Lung (tissue), 12 donors: ENCODE data around the gene SUPT4H1. TPM values are rescaled to one million over a fixed set of nuclear protein-coding genes. Genes with fewer than 3 reads are reported as not detected.

Source experiments
- ATAC-seq: fragments of 200-7000 bp; cut with Tn5 transposase; one replicate; pipeline ENCODE4 v1.9.1; 2020; ENCODE audit warnings: moderate number of reproducible peaks; ENCODE audit not compliant: insufficient read depth, low FRiP score
- DNase-seq, 3 donors: peaks; one replicate each; pipeline ENCODE4 v3.0.0-alpha.2; 2013 to 2017
- H3K27ac ChIP-seq, 2 donors: one replicate each; pipeline ENCODE4 v1.5.1; 2013; ENCODE audit warnings: mild to moderate bottlenecking in 2 of 2, moderate library complexity in 2 of 2, control low read depth in 1 of 2, inconsistent platforms in 1 of 2, low read depth in 1 of 2, low read length in 1 of 2
- H3K27me3 ChIP-seq, 3 donors: one replicate each; pipeline ENCODE4 v1.5.1; 2013; ENCODE audit warnings: low read length in 2 of 3; ENCODE audit not compliant: control insufficient read depth in 3 of 3, insufficient read depth in 3 of 3
- H3K36me3 ChIP-seq, 4 donors: one replicate each; pipeline ENCODE4 v1.5.1; 2013; ENCODE audit warnings: low read length in 4 of 4, mild to moderate bottlenecking in 1 of 4, moderate library complexity in 1 of 4; ENCODE audit not compliant: control insufficient read depth in 4 of 4, insufficient read depth in 4 of 4
- H3K4me1 ChIP-seq, 5 donors: one replicate each; pipeline ENCODE4 v1.5.1; 2013; ENCODE audit warnings: low read length in 5 of 5, mild to moderate bottlenecking in 2 of 5, moderate library complexity in 1 of 5; ENCODE audit not compliant: control insufficient read depth in 5 of 5, insufficient read depth in 5 of 5
- H3K4me3 ChIP-seq: one replicate; pipeline ENCODE4 v1.5.1; 2013; ENCODE audit warnings: mild to moderate bottlenecking, control low read depth, moderate library complexity
- H3K9ac ChIP-seq, 2 donors: one replicate each; pipeline ENCODE4 v1.5.1; 2013; ENCODE audit warnings: low read length in 2 of 2, control low read depth in 1 of 2; ENCODE audit not compliant: insufficient read depth in 1 of 2
- H3K9me3 ChIP-seq, 4 donors: one replicate each; pipeline ENCODE4 v1.5.1; 2013; ENCODE audit warnings: low read length in 3 of 4, mild to moderate bottlenecking in 1 of 4, moderate library complexity in 1 of 4; ENCODE audit not compliant: control insufficient read depth in 4 of 4, insufficient read depth in 3 of 4
- CTCF ChIP-seq: IDR thresholded peaks from 2 replicates; pipeline ENCODE4 v1.5.1; 2012; ENCODE audit warnings: mild to moderate bottlenecking; ENCODE audit errors: control extremely low read depth, extremely low read depth
- WGBS, 2 donors: extraction: QIAGEN DNeasy Blood & Tissue Kit; methylation state at CpG; one replicate each; pipeline ENCODE4 v1.1.7; 2013; 5-methylcytosine and 5-hydroxymethylcytosine counted together
- polyA plus RNA-seq, 2 donors: library from polyadenylated mRNA; stranded (reverse); fragments of 200-250 nt; gene quantifications; one replicate each; pipeline ENCODE4 v1.2.1, GENCODE V29; 2013
- total RNA-seq, 2 donors: library from RNA; depleted of rRNA in 1 of 2; stranded (reverse); fragments of >200 nt in 1 of 2; gene quantifications; one replicate each; pipeline ENCODE4 v1.2.1, GENCODE V29; 2014 to 2021
- donor health status: control.
- donor health status: control.
- donor health status: Bipolar disorder and iron deficiency.
- donor health status: healthy.
- donor health status: DM: yes; HTN: yes; CAD: no.

SUPT4H1 gene
- total and polyA plus RNA-seq, 4 donors = 54.6 to 97.5 (median 67.4) TPM

GRCh38 chr17:58351182-58351581 lies 819 bp downstream of the SUPT4H1 start:
- H3K36me3 ChIP-seq = peaks cover 12 to 36% (median 24%) of the 10 kb centered on the region in 4 donors
- H3K4me3 ChIP-seq = peak overlapping the region; percentile 90
- DNase-seq (no peak), ATAC-seq (no peak)
- H3K9me3 ChIP-seq = no peaks in the 10 kb centered on the region
- H3K27me3 ChIP-seq = no peaks in the 10 kb centered on the region
- no peak overlapping the region for H3K27ac ChIP-seq
- peak overlapping the region; percentile 80 to 91 for H3K9ac ChIP-seq
- 56 to 59% methylated on average over 4 of the region's 4 CpGs for WGBS, 2 donors
- H3K4me1 ChIP-seq = peaks cover 0 to 14% (median 7%) of the 10 kb centered on the region in 5 donors
- TF ChIP-seq CTCF = no peak

- TF ChIP-seq CTCF = no peak
- Histone ChIP-seq H3K27ac (no peak overlapping the region), H3K9me3 (no peaks in the 10 kb centered on the region), H3K4me3 (no peak overlapping the region), H3K4me1 (peaks cover 0 to 10% (median 5%) of the 10 kb centered on the region in 5 donors), H3K36me3 (peaks cover 29 to 51% (median 40%) of the 10 kb centered on the region in 4 donors), H3K27me3 (no peaks in the 10 kb centered on the region), H3K9ac (no peak overlapping the region)
- 91 to 95% methylated on average over 1 of the region's 1 CpG for WGBS, 2 donors
- ATAC-seq = no peak
- DNase-seq = no peak
Measured at GRCh38 chr17:58348038-58348437, 4.0 kb downstream of the SUPT4H1 start.

GRCh38 chr17:58345500-58345899 lies 6.5 kb downstream of the SUPT4H1 start:
- no peak for ATAC-seq
- Histone ChIP-seq H3K4me1 (peaks cover 0 to 7% (median 0%) of the 10 kb centered on the region in 5 donors), H3K9me3 (no peaks in the 10 kb centered on the region), H3K4me3 (no peak overlapping the region), H3K36me3 (peaks cover 29 to 47% (median 39%) of the 10 kb centered on the region in 4 donors), H3K27me3 (no peaks in the 10 kb centered on the region), H3K27ac (no peak overlapping the region), H3K9ac (no peak overlapping the region)
- no peak for DNase-seq
- no peak for TF ChIP-seq CTCF
- WGBS, 2 donors = 69 to 92% methylated on average over 4 of the region's 4 CpGs

- H3K27me3 ChIP-seq = no peaks in the 10 kb centered on the region
- H3K9me3 ChIP-seq = no peaks in the 10 kb centered on the region
- DNase-seq (no peak), ATAC-seq (no peak)
- no peak for TF ChIP-seq CTCF
- peaks cover 0 to 7% (median 0%) of the 10 kb centered on the region in 5 donors for H3K4me1 ChIP-seq
- 41 to 58% methylated on average over 2 of the region's 2 CpGs for WGBS, 2 donors
- peaks cover 29 to 47% (median 38%) of the 10 kb centered on the region in 4 donors for H3K36me3 ChIP-seq
- H3K27ac ChIP-seq = peak overlapping the region in 1 of 2 donors; percentile 55
- no peak overlapping the region for H3K9ac ChIP-seq
- H3K4me3 ChIP-seq = no peak overlapping the region
Measured at GRCh38 chr17:58344791-58345157, 7.2 kb downstream of the SUPT4H1 start.
